Activated CD4-positive, alpha-beta T cell treated with anti-CD3 and anti-CD28 coated beads for 1 hour (primary cell): ENCODE data around the gene ZNF43.
A peak's percentile ranks its signal among the peaks of the same experiment; 100 is the strongest.
"Not testable (repeated sequence)": the region's sequence is repeated elsewhere in the genome, so short reads cannot be mapped to it uniquely, and the experiment has no call there.

Source experiments
- DNase-seq: peaks from one replicate; pipeline ENCODE4 v3.0.0-alpha.2; 2020

Gene ZNF43

DNA sequence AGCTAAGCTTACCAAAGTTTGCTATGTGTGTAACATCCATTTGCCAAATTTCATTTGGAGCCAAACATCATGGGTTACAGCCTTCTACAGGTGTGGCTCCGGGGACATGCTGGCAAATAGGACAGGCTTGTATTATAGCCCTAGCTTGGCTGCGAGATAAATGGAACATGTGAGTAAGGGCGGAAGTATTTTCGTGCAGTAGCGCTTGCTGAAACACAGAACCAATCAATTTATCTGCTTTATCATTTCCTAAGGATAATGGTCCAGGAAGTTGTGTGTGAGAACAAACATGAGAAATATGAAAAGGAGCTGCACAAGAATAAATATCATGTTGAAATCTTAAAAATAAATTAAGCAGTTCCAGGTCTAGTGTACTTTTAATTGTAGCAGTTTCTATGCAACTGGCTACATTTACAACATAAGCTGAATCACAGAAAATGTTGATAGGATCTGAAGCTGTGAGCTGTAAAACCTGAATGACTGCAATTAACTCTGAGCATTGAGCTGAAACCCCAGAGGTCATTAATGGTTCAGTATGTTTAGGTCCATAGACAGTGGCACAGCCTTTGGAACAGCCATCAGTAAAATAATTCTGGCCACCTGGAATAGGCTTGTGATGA lies 46.4 kb downstream of the ZNF43 start:
- no peak for DNase-seq

DNA sequence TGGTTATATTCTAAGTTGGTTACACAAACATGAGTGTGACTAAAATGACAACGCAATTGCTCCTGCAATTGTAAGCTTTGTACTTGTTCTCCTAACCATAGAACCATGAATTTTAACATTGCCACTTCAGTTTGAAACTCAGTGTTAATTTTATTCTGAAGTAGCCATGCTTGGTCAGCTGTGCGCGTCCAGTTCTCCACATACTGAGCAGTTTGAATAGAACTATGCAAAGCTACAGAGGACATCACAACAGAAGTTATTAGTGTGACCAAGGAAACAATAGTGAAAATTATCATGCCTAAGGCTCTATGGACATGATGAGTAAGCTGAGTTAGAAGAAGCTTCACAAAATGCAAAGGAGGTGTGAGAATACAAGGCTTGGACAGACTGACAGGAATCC lies 49.0 kb downstream of the ZNF43 start:
- DNase-seq = no peak

DNA sequence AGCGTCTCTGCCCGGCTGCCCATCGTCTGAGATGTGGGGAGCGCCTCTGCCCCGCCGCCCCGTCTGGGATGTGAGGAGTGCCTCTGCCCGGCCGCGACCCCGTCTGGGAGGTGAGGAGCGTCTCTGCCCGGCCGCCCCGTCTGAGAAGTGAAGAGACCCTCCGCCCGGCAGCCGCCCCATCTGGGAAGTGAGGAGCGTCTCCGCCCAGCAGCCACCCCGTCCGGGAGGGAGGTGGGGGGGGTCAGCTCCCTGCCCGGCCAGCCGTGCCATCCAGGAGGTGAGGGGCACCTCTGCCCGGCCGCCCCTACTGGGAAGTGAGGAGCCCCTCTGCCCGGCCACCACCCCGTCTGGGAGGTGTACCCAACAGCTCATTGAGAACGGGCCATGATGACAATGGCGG lies 60.2 kb downstream of the ZNF43 start:
- not testable (repeated sequence) for DNase-seq

- peak; percentile 74 for DNase-seq
Observed at GRCh38 chr19:21767065-21767800, 68.7 kb downstream of the ZNF43 start, which contains the start of gene ZNF100. Gene ZNF100 (minus strand): TSS chr19:21767579. CDS start chr19:21767429, 150 bp downstream.

GRCh38 chr19:21766705-21767064 lies 69.3 kb downstream of the ZNF43 start:
- not testable (repeated sequence) for DNase-seq

- DNase-seq = no peak
Observed at GRCh38 chr19:21765151-21765550, 70.8 kb downstream of the ZNF43 start.

- not testable (repeated sequence) for DNase-seq
Observed at GRCh38 chr19:21761547-21761946, 74.4 kb downstream of the ZNF43 start.

DNA sequence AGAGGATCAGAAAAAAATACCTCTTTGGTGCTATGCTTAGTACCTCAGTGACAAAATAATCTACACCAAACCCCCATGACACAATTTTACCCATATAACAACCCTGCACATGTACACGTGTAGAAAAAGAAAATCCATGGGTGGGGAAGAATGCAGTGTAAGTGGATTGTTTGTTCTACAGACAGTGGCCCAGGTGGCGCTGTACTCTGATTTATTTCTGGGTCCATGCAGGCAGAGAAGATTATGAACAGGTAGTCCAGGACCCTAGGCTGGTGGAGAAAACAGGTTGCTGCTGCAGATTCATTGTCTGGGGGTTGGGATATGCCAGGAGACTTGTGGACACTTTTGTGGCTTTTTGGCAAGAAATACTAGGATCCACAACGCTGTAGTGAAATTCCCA lies 77.7 kb downstream of the ZNF43 start:
- no peak for DNase-seq

DNA sequence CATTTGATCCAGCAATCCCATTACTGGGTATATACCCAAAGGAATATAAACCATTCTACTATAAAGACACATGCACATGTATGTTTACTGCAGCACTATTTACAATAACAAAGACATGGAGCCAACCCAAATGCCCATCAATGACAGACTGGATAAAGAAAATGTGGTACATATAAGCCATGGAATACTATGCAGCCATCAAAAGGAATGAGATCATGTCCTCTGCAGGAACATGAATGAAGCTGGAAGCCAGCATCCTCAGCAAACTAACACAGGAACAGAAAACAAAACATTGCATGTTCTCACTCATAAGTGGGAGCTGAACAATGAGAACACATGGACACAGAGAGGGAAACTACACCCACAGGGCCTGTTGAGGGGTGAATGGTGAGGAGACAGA lies 80.4 kb downstream of the ZNF43 start:
- not testable (repeated sequence) for DNase-seq
